ENCODE results near the gene MYO5B.
"Not testable (repeated sequence)": the region's sequence is repeated elsewhere in the genome, so short reads cannot be mapped to it uniquely, and the experiment has no call there.

Gene MYO5B

GRCh38 chr18:49814147-49814499 lies 380.8 kb downstream of the MYO5B start:
- peak; percentile 55 for DNase-seq

DNA sequence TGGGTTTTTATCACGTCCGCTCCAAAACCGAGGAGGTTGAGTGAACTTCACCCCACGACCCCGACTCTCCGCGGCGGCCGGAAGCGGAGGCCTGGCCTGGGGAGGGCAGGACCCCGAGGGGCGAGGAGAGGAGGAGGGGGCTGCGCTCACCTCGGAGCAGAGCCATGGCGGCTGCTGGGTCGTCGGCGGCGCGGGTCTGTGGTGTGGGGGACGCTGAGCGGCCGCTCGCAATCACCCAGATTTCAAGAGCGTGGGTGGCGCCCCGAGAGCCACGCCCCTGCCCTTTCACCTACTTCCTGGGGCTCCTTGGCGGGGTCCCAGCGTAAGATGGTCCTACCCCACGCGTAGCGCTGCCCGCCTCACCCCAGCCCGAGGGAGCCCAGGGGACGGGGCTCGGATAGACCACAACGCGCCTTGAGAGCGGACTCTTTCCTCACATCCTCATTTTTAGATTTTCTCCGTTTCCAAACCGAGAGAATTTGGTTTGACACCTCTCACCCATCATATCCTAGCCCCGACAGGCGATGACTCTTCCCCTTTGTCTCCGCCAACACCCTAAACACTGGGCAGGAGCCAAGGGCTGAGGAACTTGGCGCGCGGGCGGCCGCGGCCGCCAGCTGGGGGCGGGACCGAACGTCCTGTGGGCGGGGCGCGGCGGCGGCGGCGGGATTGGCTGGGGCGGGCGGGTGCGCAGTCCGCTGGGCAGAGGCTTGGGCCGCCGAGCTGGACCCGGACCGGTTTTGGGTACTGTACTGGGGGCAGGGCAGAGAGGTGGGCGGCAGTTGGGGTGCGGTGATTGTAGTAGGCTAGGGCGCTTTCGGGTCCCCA lies 381.4 kb downstream of the MYO5B start, which contains the start of gene ACAA2:
ACAA2 (minus strand) TSS at position 215 of the 828 bp plus-strand sequence; CDS start at position 166, 49 bp downstream.
- peak; percentile 93 for DNase-seq

GRCh38 chr18:49813069-49813318 lies 382.0 kb downstream of the MYO5B start:
- peak; percentile 31 for DNase-seq

DNA sequence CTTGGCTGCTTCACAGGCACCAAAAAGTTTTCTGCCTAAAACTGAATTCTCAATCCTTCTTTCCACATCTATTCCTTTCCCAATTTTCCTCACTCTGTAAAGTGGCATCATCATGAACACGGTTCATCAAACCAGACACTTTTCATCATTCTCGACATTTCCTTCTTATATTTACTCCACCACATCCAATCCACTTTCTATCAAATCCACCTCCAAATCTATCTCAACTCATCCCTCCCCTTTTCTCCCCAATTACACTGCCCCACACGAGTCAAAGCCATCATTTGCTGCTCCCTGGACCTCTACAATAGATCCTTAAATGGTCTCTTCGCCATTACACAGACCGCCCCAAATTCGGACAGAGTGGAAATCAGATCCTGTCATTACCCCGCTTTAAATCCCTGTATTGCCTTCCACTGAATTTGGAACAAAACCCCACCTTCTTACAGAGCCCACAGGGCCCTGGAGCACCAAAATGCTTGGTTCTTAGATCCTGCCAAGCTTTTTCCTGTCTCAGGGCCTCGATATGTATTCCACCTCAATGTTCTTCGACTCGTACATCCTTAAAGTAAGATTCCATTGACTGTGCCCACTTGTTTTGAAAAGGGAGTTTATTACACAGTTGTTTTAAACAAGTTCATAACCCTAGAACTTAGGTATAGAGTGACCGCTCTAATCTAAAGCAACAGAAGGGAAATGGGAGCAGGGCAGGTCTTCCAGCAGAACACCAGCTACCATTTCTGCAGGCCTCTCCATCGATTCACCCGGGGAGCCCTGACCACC lies 382.5 kb downstream of the MYO5B start:
- DNase-seq, result peak; percentile 9

- DNase-seq, result no peak
These were observed 383.6 kb downstream of the MYO5B start for GRCh38 chr18:49811151-49811938.

GRCh38 chr18:49808553-49809191 lies 386.3 kb downstream of the MYO5B start:
- DNase-seq, result not testable (repeated sequence)

GRCh38 chr18:49804096-49804495 lies 390.9 kb downstream of the MYO5B start:
- DNase-seq, result no peak

DNA sequence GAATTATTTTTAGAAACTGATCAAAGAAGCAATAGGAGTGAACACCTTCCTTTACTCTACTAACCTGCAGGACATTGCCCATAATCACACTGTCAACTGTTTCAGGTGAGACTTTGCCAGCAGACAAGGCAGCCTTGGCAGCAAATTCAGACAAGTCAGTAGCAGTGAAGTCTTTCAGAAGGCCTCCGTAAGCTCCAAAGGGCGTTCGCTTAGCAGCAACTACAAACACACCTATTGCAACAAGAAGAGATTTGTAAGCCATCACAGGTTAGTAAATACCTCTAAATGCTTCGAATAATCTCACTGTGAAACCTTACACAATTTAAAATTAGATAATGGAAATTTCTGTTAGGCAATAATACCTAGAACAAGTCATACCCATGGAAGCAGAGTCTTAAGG lies 392.3 kb downstream of the MYO5B start:
- no peak for DNase-seq

DNA sequence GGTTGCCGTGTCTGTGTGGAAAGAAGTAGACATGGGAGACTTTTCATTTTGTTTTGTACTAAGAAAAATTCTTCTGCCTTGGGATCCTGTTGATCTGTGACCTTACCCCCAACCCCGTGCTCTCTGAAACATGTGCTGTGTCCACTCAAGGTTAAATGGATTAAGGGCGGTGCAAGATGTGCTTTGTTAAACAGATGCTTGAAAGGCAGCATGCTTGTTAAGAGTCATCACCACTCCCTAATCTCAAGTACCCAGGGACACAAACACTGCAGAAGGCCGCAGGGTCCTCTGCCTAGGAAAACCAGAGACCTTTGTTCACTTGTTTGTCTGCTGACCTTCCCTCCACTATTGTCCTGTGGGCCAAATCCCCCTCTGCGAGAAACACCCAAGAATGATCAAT lies 394.5 kb downstream of the MYO5B start:
- DNase-seq, result not testable (repeated sequence)

GRCh38 chr18:49799806-49800205 lies 395.1 kb downstream of the MYO5B start:
- not testable (repeated sequence) for DNase-seq

DNA sequence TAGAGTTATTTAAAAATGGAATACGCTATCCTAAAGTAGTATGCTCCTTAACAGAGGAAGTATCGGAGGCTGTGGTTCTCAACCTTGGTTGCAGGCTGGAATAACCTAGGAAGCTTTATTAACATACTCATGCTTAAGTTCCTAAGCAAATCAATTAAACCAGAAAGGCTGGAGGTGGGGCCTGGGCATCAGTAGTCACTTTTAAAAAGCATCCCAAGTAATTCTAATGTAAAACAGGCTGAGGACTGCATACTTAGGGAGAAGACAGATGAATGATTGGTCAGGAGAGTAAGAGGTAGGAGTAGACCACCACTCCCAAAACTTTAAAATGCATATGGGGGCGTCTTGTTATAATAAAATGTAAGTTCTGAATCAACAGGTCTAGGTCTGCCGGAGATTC lies 396.9 kb downstream of the MYO5B start:
- no peak for DNase-seq

DNA sequence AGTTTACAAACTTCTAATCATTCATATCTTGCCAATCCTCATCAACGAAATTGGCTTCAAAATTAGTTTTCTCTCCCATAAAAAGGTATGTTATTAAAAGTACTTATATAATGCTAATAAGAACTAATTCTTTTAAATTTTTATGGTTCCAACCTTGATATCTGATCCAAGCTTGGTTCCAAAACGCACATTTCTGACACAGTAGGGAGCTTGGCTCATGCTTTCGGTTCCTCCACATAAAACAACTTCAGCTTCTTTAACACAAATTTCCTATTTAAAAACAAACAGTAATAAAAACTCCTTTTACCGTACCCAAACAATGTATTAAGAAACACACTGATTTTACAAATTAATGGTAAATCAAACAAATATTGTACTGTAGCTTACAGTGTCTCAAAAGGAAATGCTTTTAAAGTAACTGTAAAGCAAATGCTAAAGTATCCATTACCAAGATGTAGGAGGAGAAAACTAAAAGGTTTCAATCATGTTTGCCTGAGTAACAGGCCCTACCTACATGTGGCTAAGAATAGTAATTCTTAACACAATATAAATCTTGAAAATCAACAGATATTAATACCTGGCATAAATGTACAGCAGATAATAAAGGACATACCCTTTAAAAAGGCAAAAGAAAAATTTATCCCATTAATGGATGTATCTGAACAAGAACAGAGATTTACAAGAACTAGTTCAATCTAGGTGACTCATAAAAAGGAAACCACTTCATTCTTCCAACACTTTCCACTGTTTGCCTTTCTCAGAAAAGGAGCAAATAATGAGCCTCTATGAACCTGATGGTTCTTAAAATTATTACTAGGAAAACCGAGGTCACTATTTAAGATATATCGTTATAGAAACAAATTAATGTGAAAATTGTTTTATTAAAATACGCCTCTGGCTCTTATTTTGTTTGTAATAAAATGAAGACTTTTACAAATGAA lies 399.1 kb downstream of the MYO5B start:
- no peak for DNase-seq

DNA sequence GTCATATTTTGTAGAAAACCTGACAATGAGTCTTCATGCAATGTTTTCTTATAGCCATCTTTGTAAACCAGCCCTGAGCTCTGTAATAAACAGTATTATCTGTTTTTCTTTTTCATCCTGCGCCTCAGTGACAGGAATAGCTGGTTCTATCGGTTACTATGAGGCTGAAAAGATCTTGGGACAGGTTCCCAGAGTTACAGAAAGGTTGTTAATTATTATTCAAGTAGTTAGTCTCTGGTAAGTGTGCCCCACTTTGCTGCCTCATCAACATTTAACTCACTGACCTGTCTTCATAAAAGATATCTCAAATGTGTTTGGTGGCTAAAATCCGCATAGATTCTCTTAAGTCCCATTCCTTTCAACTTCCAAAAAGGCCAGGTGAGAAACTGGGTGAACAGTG lies 400.2 kb downstream of the MYO5B start:
- no peak for DNase-seq

DNA sequence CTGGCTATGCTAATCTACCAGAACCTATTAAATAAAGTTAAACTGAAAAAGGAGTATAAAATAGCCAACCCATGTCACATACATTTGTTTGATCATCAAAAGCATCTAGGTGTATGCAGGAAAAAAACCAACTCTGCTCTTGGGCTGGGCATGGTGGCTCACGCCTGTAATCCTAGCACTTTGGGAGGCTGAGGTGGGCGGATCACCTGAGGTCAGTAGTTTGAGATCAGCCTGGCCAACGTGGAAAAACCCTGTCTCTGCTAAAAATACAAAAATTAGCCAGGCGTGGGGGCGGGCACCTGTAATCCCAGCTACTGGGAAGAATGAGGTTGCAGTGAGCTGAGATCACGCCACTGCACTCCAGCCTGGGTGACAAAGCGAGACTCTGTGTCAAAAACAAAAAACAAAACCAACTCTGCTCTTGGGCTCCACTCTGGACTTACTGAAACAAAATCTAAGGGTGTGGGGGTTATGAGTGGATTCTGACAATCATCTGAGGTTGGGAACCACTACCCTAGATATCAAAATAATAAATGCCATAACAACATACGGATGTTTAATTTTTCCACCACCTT lies 405.3 kb downstream of the MYO5B start:
- not testable (repeated sequence) for DNase-seq

DNA sequence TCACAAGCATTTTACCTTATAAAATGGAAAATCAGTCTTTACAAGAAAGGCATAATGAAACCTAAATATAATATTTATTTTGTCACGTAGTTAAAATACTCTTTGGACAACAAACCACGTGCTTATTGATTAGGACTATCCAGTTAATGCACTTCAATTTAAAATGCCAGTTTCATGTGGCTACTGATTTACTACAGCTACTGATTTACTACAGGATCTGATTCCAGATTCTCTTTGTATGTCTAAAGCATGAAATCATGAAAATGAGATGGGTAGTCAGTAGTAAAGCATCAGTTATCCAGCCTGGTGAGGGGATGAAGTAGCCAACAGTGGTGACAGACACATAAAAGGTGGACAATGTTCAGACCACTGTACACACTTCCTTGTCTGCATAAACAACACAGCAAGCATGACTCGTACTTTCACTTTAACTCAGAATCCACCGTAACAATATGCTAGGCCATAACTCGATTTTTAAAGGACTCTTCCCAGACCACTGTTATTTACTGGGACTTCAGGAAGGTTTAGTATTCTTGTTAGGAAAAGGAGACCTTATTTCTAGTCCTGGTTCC lies 406.5 kb downstream of the MYO5B start:
- no peak for DNase-seq

GRCh38 chr18:49786019-49786720 lies 408.8 kb downstream of the MYO5B start:
- no peak for DNase-seq

GRCh38 chr18:49784427-49785185 lies 410.3 kb downstream of the MYO5B start:
- DNase-seq, result peak; percentile 34

- DNase-seq, result not testable (repeated sequence)
These were observed 411.3 kb downstream of the MYO5B start for GRCh38 chr18:49783631-49784030.

- peak; percentile 42 for DNase-seq
These were observed 416.0 kb downstream of the MYO5B start for GRCh38 chr18:49778826-49779465.

Data from fibroblast of skin of right biceps (primary cell).